Stomach (tissue), 9 donors: ENCODE measurements around the gene SCGB1A1. TPM values are rescaled to one million over a fixed set of nuclear protein-coding genes. Genes with fewer than 3 reads are reported as not detected.

Experiments
- DNase-seq, 2 donors: peaks; one replicate each; pipeline versions ENCODE4 v3.0.0 to v3.0.0-alpha.2; 2013 to 2019
- H3K27ac ChIP-seq, 5 donors: fragments of 200-600 bp in 4 of 5; sonication (generic) in 4 of 5; one replicate each; pipeline ENCODE4 v1.5.1; 2013 to 2019; ENCODE audit warnings: mild to moderate bottlenecking in 1 of 5, moderate library complexity in 1 of 5
- H3K27me3 ChIP-seq, 3 donors: fragments of 200-600 bp; sonication (generic); one replicate each; pipeline ENCODE4 v1.5.1; 2017 to 2019; ENCODE audit warnings: mixed run types in 1 of 3
- H3K36me3 ChIP-seq, 4 donors: fragments of 200-600 bp; sonication (generic); 1 replicate in 3 of 4; 2 replicates in 1 of 4; pipeline ENCODE4 v1.5.1; 2016 to 2019
- H3K4me1 ChIP-seq, 4 donors: fragments of 200-600 bp; sonication (generic); one replicate each; pipeline ENCODE4 v1.5.1; 2016 to 2019
- H3K4me3 ChIP-seq, 4 donors: fragments of 200-600 bp; sonication (generic) in 3 of 4; one replicate each; pipeline ENCODE4 v1.5.1; 2016 to 2019; ENCODE audit warnings: mild to moderate bottlenecking in 1 of 4
- H3K9me3 ChIP-seq, 4 donors: fragments of 200-600 bp; sonication (generic); one replicate each; pipeline ENCODE4 v1.5.1; 2016 to 2019
- EP300 ChIP-seq: sonication (generic); formaldehyde crosslinking; IDR thresholded peaks from one replicate; pipeline ENCODE4 v1.6.1; 2017; ENCODE audit warnings: antibody characterized with exemption
- POLR2A ChIP-seq, 4 donors: fragments of 450-650 bp; IDR thresholded peaks; one replicate each; pipeline ENCODE4 v1.6.1; 2016; ENCODE audit warnings: antibody characterized with exemption in 4 of 4, control low read depth in 2 of 4, mild to moderate bottlenecking in 1 of 4, moderate library complexity in 1 of 4
- POLR2AphosphoS5 ChIP-seq, 3 donors: sonication (generic); formaldehyde crosslinking; IDR thresholded peaks; one replicate each; pipeline ENCODE4 v1.6.1; 2016; ENCODE audit warnings: antibody characterized with exemption in 3 of 3
- WGBS, 5 donors: extraction: QIAGEN DNeasy Blood & Tissue Kit in 3 of 5; methylation state at CpG; one replicate each; pipeline versions ENCODE4 v1.1.5 to v1.1.7; 2013 to 2018; 5-methylcytosine and 5-hydroxymethylcytosine counted together
- intact Hi-C: fragments of 100-400 bp; cut with DNase I; formaldehyde crosslinking; loops from one replicate; pipeline ENCODE4 v1.15.1; 2023; ENCODE audit warnings: low total_unique reads
- polyA plus RNA-seq, 3 donors: library from polyadenylated mRNA; stranded (reverse); fragments of 200-250 nt; gene quantifications; one replicate each; pipeline ENCODE4 v1.2.3, GENCODE V29; 2013
- total RNA-seq, 5 donors: library from RNA; depleted of rRNA; stranded (reverse); fragments of >200 nt; gene quantifications; one replicate each; pipeline versions ENCODE4 v1.1.0 to v1.2.3, GENCODE V29; 2014 to 2016
- TF ChIP-seq, protein P1 (sequence below), 7 experiments: fragments of 450-650 bp in 4 of 7; fragments of 200-600 bp in 3 of 7; sonication (generic) in 3 of 7; IDR thresholded peaks; one replicate each; pipeline ENCODE4 v1.5.1; 2016 to 2019; ENCODE audit warnings: antibody characterized with exemption in 7 of 7, control low read depth in 2 of 7, mild to moderate bottlenecking in 1 of 7
- donor health status: healthy with polysubstance abuse.
- donor health status: Bipolar disorder and iron deficiency.
- donor health status: healthy.

Gene SCGB1A1
- total and polyA plus RNA-seq, 8 donors, result 2.6 to 53.9 (median 11.2) TPM; not detected in 5

DNA sequence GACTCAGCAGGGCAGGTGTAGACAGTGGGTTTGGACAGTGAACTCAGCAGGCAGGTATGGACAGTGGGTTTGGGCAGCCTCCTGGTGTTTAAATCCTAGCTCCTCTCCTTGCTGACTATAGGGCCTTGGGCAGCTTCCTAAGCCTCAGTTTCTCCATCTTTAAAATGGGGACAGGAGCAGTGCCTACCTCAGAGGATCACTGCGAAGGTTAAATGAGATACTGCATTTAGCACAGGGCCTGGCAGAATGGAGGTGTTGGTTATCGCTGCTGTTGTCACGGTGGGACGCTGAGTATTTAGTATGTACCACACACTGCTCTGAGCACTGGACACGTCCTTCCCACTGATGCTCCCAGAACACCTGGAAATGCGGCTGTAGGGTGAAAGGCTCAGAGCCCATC, 14.4 kb upstream of the SCGB1A1 start:
- TF ChIP-seq, protein P1, sequence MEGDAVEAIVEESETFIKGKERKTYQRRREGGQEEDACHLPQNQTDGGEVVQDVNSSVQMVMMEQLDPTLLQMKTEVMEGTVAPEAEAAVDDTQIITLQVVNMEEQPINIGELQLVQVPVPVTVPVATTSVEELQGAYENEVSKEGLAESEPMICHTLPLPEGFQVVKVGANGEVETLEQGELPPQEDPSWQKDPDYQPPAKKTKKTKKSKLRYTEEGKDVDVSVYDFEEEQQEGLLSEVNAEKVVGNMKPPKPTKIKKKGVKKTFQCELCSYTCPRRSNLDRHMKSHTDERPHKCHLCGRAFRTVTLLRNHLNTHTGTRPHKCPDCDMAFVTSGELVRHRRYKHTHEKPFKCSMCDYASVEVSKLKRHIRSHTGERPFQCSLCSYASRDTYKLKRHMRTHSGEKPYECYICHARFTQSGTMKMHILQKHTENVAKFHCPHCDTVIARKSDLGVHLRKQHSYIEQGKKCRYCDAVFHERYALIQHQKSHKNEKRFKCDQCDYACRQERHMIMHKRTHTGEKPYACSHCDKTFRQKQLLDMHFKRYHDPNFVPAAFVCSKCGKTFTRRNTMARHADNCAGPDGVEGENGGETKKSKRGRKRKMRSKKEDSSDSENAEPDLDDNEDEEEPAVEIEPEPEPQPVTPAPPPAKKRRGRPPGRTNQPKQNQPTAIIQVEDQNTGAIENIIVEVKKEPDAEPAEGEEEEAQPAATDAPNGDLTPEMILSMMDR (IDR thresholded peaks at IDR 0.05), result no peak
- TF ChIP-seq POLR2AphosphoS5 (IDR thresholded peaks at IDR 0.05) (no peak), EP300 (no peak), POLR2A (IDR thresholded peaks at IDR 0.05) (no peak)
- Histone ChIP-seq H3K4me1 (peaks cover 29 to 41% (median 37%) of the 10 kb centered on the region in 4 donors), H3K27ac (no peak overlapping the region), H3K27me3 (no peaks in the 10 kb centered on the region), H3K9me3 (no peaks in the 10 kb centered on the region), H3K36me3 (no peaks in the 10 kb centered on the region), H3K4me3 (no peak overlapping the region)
- intact Hi-C loops, result no loop called here
- no peak for DNase-seq
- WGBS, 5 donors, result 90 to 95% (median 94%) methylated on average over 6 of the region's 6 CpGs

DNA sequence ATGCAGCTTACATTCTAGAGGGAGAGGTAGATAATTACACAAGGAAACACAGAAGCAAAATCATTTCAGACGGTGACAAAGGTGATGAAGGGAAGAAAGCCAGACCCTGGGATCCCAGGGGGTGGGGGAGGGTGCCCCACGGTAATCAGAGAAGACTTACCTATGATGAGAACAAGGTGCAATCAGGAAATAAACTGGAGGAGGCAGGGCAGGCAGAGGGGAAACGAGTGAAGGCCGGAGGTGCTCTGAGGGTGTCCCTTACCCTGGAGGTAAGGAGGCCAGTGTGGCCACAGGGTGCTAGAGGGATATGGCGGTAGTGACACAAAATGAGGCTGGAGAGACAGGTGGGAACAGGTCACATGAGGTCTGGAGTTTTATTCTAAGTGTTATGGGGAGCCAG, 13.9 kb upstream of the SCGB1A1 start:
- H3K36me3 ChIP-seq, result no peaks in the 10 kb centered on the region
- no peak for DNase-seq
- no peak overlapping the region for H3K4me3 ChIP-seq
- no peak overlapping the region for H3K27ac ChIP-seq
- intact Hi-C loops, result no loop called here
- H3K9me3 ChIP-seq, result no peaks in the 10 kb centered on the region
- peaks cover 24 to 37% (median 32%) of the 10 kb centered on the region in 4 donors for H3K4me1 ChIP-seq
- TF ChIP-seq POLR2AphosphoS5 (IDR thresholded peaks at IDR 0.05), result no peak
- no peak for TF ChIP-seq EP300
- no peak for TF ChIP-seq POLR2A (IDR thresholded peaks at IDR 0.05)
- TF ChIP-seq, protein P1 (IDR thresholded peaks at IDR 0.05), result no peak
- H3K27me3 ChIP-seq, result no peaks in the 10 kb centered on the region
- WGBS, 5 donors, result 62 to 76% (median 70%) methylated on average over 5 of the region's 5 CpGs

DNA sequence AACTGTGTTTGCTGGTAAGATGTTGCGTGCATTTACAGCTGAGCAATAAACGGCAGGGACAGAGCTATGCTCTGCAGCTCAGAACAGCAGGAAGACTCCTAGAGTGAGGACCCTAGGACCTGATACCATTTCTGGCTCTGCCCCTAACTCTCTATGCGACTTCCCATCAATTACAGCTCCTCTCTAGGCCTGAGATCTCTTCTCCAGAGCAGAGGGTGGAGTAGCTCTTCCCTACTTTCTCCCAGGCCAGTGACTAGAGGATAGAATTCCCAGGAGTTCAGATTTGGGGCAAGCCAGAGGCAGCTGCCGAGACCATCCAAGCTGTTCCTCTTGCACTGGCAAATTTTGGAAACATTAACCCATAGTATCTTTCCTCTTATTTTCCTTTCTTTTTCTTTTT, 12.8 kb upstream of the SCGB1A1 start:
- WGBS, 5 donors, result 49 to 72% (median 62%) methylated on average over 4 of the region's 4 CpGs
- DNase-seq, result no peak
- no peak overlapping the region for H3K4me3 ChIP-seq
- no peaks in the 10 kb centered on the region for H3K36me3 ChIP-seq
- H3K9me3 ChIP-seq, result no peaks in the 10 kb centered on the region
- H3K27ac ChIP-seq, result no peak overlapping the region
- intact Hi-C loops, result no loop called here
- peaks cover 13 to 25% (median 21%) of the 10 kb centered on the region in 4 donors for H3K4me1 ChIP-seq
- TF ChIP-seq POLR2AphosphoS5 (IDR thresholded peaks at IDR 0.05), result no peak
- no peak for TF ChIP-seq EP300
- TF ChIP-seq, protein P1 (IDR thresholded peaks at IDR 0.05), result no peak
- TF ChIP-seq POLR2A (IDR thresholded peaks at IDR 0.05), result no peak
- no peaks in the 10 kb centered on the region for H3K27me3 ChIP-seq

DNA sequence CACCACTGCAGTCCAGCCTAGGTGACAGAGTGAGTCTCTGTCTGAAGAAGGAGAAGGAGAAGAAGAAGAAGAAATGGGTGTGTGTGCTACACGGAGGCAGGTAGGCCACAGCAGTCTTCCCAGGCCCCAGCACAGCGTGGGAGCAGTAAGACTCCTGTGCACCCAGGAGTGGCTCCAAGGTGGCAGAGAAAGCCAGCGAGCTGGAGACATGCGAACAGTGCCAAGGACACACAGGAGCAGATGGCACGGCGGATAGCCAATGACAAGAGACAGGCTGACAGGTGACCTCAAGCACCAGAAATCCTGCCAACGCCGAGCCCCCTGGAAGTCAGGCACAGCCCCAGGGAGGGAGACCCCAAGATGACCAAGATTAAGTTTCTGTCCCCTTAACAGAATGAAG, 9.0 kb upstream of the SCGB1A1 start:
- intact Hi-C loops, result no loop called here
- WGBS, 5 donors, result 86 to 93% (median 88%) methylated on average over 8 of the region's 8 CpGs
- Histone ChIP-seq H3K36me3 (no peaks in the 10 kb centered on the region), H3K4me3 (no peak overlapping the region), H3K27ac (no peak overlapping the region), H3K9me3 (no peaks in the 10 kb centered on the region), H3K27me3 (no peaks in the 10 kb centered on the region), H3K4me1 (peaks cover 0 to 6% (median 0%) of the 10 kb centered on the region in 4 donors)
- no peak for DNase-seq
- TF ChIP-seq POLR2AphosphoS5 (IDR thresholded peaks at IDR 0.05) (no peak), POLR2A (IDR thresholded peaks at IDR 0.05) (no peak), EP300 (no peak)
- TF ChIP-seq, protein P1 (IDR thresholded peaks at IDR 0.05), result no peak
